Ishikawa (cell line): Measurements from ENCODE around the gene USP44.

Experiments
- CREB1 ChIP-seq: IDR thresholded peaks from 2 replicates; pipeline ENCODE4 v1.6.1; 2012; ENCODE audit warnings: low read depth
- EGR1 ChIP-seq: IDR thresholded peaks from 2 replicates; pipeline ENCODE4 v1.6.1; 2012
- EP300 ChIP-seq: IDR thresholded peaks from 2 replicates; pipeline ENCODE4 v1.6.1; 2012; ENCODE audit warnings: borderline replicate concordance
- NFIC ChIP-seq: IDR thresholded peaks from 2 replicates; pipeline ENCODE4 v1.6.1; 2012
- RAD21 ChIP-seq: IDR thresholded peaks from 2 replicates; pipeline ENCODE4 v1.6.1; 2012; ENCODE audit warnings: low read depth
- REST ChIP-seq: IDR thresholded peaks from 2 replicates; pipeline ENCODE4 v1.6.1; 2012; ENCODE audit warnings: low read depth, mild to moderate bottlenecking
- TAF1 ChIP-seq: IDR thresholded peaks from 2 replicates; pipeline ENCODE4 v1.6.1; 2012; ENCODE audit warnings: low read depth, mild to moderate bottlenecking
- TCF12 ChIP-seq: IDR thresholded peaks from 2 replicates; pipeline ENCODE4 v1.6.1; 2012; ENCODE audit warnings: low read depth
- TEAD4 ChIP-seq: IDR thresholded peaks from 2 replicates; pipeline ENCODE4 v1.6.1; 2012
- YY1 ChIP-seq: IDR thresholded peaks from 2 replicates; pipeline ENCODE4 v1.6.1; 2012; ENCODE audit warnings: low read depth
- ZBTB7A ChIP-seq: IDR thresholded peaks from 2 replicates; pipeline ENCODE4 v1.6.1; 2012; ENCODE audit warnings: low read depth
- TF ChIP-seq, protein P1 (sequence below): IDR thresholded peaks from 2 replicates; pipeline ENCODE4 v1.6.1; 2012

DNA sequence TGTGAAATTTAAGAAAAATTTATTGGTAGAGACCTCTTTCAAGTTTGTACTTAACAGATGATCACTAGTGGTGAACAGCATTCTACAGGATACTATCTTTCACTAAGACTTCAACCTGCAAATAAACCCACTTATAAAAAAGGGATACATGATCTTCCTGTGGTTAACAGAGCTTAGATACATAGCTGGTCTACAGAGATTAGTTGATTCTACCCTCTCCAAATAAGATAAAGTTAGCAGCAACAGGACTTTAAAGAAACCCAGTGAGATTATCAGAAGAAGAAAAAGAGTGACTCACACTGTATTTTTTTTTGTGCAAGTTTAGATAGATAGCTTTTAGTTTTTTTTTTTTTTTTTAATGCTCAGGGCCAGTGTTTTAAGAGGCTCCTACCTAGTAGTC, 34.5 kb downstream of the USP44 start:
- no peak for TF ChIP-seq RAD21
- no peak for TF ChIP-seq CREB1
- no peak for TF ChIP-seq REST
- TF ChIP-seq NFIC: no peak
- no peak for TF ChIP-seq YY1
- TF ChIP-seq TEAD4: no peak
- TF ChIP-seq TAF1: no peak
- TF ChIP-seq EP300: no peak
- TF ChIP-seq, protein P1, sequence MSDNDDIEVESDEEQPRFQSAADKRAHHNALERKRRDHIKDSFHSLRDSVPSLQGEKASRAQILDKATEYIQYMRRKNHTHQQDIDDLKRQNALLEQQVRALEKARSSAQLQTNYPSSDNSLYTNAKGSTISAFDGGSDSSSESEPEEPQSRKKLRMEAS: no peak
- no peak for TF ChIP-seq ZBTB7A
- TF ChIP-seq EGR1: no peak
- TF ChIP-seq TCF12: no peak
